ENCODE results near the gene CCNF.

Gene CCNF

DNA sequence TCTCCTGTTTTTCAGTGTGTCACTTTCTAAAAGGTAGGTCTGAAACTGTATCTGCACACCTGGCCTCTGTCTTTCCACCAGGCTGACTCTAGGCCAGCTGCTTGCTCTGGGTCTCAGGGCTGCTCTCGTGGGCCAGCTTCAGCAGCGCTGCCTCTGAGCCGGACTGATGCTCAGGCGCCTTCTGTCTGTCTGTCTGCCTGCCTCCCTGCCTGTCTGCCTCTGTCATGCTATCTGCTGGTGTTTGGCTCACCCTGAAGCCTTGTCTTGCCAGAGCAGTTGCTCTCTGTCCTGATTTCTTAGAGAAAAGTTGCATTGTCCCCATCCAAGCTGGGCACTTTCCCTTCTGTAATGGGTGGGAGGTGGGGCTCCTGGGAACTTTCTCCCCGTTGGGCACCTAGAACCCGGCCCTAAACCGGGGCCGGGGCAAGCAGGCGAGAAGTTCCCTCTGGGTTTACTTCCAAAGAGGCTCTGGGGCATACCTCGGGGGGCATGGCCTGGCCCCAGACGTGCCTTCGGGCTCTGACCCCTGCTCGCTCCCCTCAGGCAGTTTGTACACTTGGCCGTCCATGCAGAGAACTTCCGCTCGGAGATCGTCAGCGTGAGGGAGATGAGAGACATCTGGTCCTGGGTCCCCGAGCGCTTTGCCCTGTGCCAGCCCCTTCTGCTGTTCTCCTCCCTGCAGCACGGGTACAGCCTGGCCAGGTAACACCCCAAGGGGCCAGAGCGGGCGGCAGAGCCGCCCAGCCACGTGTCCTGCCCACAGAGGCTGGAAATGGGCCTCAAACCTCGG, 68.6 kb downstream of the CCNF start:
- 0 out of 2 replicates have a peak, but pooled peaks cover 4% of the 10 kb centered on the region for H3K36me3 ChIP-seq (ENCODE audit: insufficient read depth, low read length)

GRCh38 chr16:2498531-2499253, 69.4 kb downstream of the CCNF start:
- Histone ChIP-seq H2AFZ (ENCODE audit: low read length, unreplicated experiment) (no peak overlapping the region), H3K4me3 (ENCODE audit: low read depth, low read length) (no peak overlapping the region), H3K4me1 (ENCODE audit: control insufficient read depth, insufficient read depth, low read length, unreplicated experiment) (peaks cover 13% of the 10 kb centered on the region), H3K36me3 (ENCODE audit: insufficient read depth, low read length) (0 out of 2 replicates have a peak, but pooled peaks cover 4% of the 10 kb centered on the region), H3K27ac (ENCODE audit: low read depth, low read length) (no peak overlapping the region), H3K79me2 (ENCODE audit: control insufficient read depth, insufficient read depth, low read length, unreplicated experiment) (no peaks in the 10 kb centered on the region), H3K27me3 (ENCODE audit: insufficient read depth, low read length) (no peaks in the 10 kb centered on the region)

More for the DNA sequence above, 68.6 kb downstream of the CCNF start:
- H3K27me3 ChIP-seq (ENCODE audit: insufficient read depth, low read length): no peaks in the 10 kb centered on the region
- no peaks in the 10 kb centered on the region for H3K79me2 ChIP-seq (ENCODE audit: control insufficient read depth, insufficient read depth, low read length, unreplicated experiment)
- no peak overlapping the region for H3K27ac ChIP-seq (ENCODE audit: low read depth, low read length)
- H2AFZ ChIP-seq (ENCODE audit: low read length, unreplicated experiment): no peak overlapping the region
- peaks cover 10% of the 10 kb centered on the region for H3K4me1 ChIP-seq (ENCODE audit: control insufficient read depth, insufficient read depth, low read length, unreplicated experiment)
- no peak overlapping the region for H3K4me3 ChIP-seq (ENCODE audit: low read depth, low read length)

GRCh38 chr16:2499454-2499853, 70.2 kb downstream of the CCNF start:
- Histone ChIP-seq H3K4me3 (ENCODE audit: low read depth, low read length) (no peak overlapping the region), H3K27ac (ENCODE audit: low read depth, low read length) (no peak overlapping the region), H3K27me3 (ENCODE audit: insufficient read depth, low read length) (no peaks in the 10 kb centered on the region), H3K79me2 (ENCODE audit: control insufficient read depth, insufficient read depth, low read length, unreplicated experiment) (no peaks in the 10 kb centered on the region), H3K4me1 (ENCODE audit: control insufficient read depth, insufficient read depth, low read length, unreplicated experiment) (peaks cover 13% of the 10 kb centered on the region), H2AFZ (ENCODE audit: low read length, unreplicated experiment) (no peak overlapping the region), H3K36me3 (ENCODE audit: insufficient read depth, low read length) (0 out of 2 replicates have a peak, but pooled peaks cover 4% of the 10 kb centered on the region)

GRCh38 chr16:2499890-2500429, 70.7 kb downstream of the CCNF start:
- no peak overlapping the region for H3K4me3 ChIP-seq (ENCODE audit: low read depth, low read length)
- peaks cover 13% of the 10 kb centered on the region for H3K4me1 ChIP-seq (ENCODE audit: control insufficient read depth, insufficient read depth, low read length, unreplicated experiment)
- no peak overlapping the region for H3K27ac ChIP-seq (ENCODE audit: low read depth, low read length)
- 0 out of 2 replicates have a peak, but pooled peaks cover 4% of the 10 kb centered on the region for H3K36me3 ChIP-seq (ENCODE audit: insufficient read depth, low read length)
- no peaks in the 10 kb centered on the region for H3K27me3 ChIP-seq (ENCODE audit: insufficient read depth, low read length)
- H3K79me2 ChIP-seq (ENCODE audit: control insufficient read depth, insufficient read depth, low read length, unreplicated experiment): no peaks in the 10 kb centered on the region
- no peak overlapping the region for H2AFZ ChIP-seq (ENCODE audit: low read length, unreplicated experiment)

- H3K4me1 ChIP-seq (ENCODE audit: control insufficient read depth, insufficient read depth, low read length, unreplicated experiment): peaks cover 13% of the 10 kb centered on the region
- no peak overlapping the region for H2AFZ ChIP-seq (ENCODE audit: low read length, unreplicated experiment)
- no peaks in the 10 kb centered on the region for H3K79me2 ChIP-seq (ENCODE audit: control insufficient read depth, insufficient read depth, low read length, unreplicated experiment)
- H3K36me3 ChIP-seq (ENCODE audit: insufficient read depth, low read length): 0 out of 2 replicates have a peak, but pooled peaks cover 4% of the 10 kb centered on the region
- H3K27ac ChIP-seq (ENCODE audit: low read depth, low read length): no peak overlapping the region
- no peaks in the 10 kb centered on the region for H3K27me3 ChIP-seq (ENCODE audit: insufficient read depth, low read length)
- H3K4me3 ChIP-seq (ENCODE audit: low read depth, low read length): no peak overlapping the region
These were observed 71.2 kb downstream of the CCNF start for GRCh38 chr16:2500430-2500917.

DNA sequence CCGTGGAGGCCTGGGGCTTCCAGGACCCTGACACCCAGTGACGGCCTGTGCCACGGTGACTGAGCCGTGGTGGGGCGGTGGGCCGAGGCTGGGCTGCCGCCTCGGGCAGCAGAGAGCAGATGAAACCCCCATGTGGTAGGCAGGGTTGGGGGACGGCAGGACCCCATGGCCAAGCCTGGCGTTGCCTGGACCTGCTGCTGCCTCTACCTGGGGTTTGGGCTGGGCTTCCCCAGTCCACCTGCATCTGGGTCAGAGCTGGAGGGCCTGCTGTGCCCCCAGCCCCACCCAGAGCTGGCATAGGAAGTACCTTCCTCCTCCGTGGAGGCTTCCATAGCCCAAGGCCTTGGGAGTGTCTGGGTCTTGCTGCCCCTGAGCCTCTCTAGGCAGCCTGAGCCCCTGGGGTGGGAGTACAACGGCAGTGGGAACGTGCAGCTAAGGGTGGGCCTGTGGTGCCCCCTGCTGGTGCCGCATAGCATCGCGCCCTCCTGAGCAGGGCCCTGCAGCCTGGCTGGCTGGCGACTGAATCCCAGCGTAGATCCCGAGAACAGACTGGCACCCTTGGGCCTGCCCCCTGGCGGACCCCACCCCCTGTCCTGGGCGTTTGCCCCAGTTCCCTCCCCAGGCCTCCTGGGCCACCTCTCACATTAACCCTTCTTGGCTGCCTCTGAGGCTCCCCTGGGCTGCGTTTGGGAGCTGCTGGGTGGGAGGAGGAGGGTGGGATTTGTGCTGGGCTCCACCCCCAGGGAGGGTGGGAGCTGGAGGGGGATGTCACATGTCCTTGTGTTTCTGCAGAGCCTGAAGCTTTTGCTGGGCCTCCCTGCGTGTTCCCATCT, 71.9 kb downstream of the CCNF start:
- Histone ChIP-seq H3K27ac (ENCODE audit: low read depth, low read length) (no peak overlapping the region), H3K4me1 (ENCODE audit: control insufficient read depth, insufficient read depth, low read length, unreplicated experiment) (peaks cover 13% of the 10 kb centered on the region), H3K79me2 (ENCODE audit: control insufficient read depth, insufficient read depth, low read length, unreplicated experiment) (no peaks in the 10 kb centered on the region), H2AFZ (ENCODE audit: low read length, unreplicated experiment) (no peak overlapping the region), H3K36me3 (ENCODE audit: insufficient read depth, low read length) (0 out of 2 replicates have a peak, but pooled peaks cover 4% of the 10 kb centered on the region), H3K27me3 (ENCODE audit: insufficient read depth, low read length) (no peaks in the 10 kb centered on the region), H3K4me3 (ENCODE audit: low read depth, low read length) (no peak overlapping the region)

GRCh38 chr16:2501946-2502895, 73.0 kb downstream of the CCNF start:
- peaks cover 10% of the 10 kb centered on the region for H3K4me1 ChIP-seq (ENCODE audit: control insufficient read depth, insufficient read depth, low read length, unreplicated experiment)
- no peaks in the 10 kb centered on the region for H3K36me3 ChIP-seq (ENCODE audit: insufficient read depth, low read length)
- no peak overlapping the region for H3K27ac ChIP-seq (ENCODE audit: low read depth, low read length)
- H2AFZ ChIP-seq (ENCODE audit: low read length, unreplicated experiment): no peak overlapping the region
- H3K79me2 ChIP-seq (ENCODE audit: control insufficient read depth, insufficient read depth, low read length, unreplicated experiment): no peaks in the 10 kb centered on the region
- H3K4me3 ChIP-seq (ENCODE audit: low read depth, low read length): no peak overlapping the region
- H3K27me3 ChIP-seq (ENCODE audit: insufficient read depth, low read length): no peaks in the 10 kb centered on the region

- no peak overlapping the region for H3K4me3 ChIP-seq (ENCODE audit: low read depth, low read length)
- no peaks in the 10 kb centered on the region for H3K36me3 ChIP-seq (ENCODE audit: insufficient read depth, low read length)
- H3K4me1 ChIP-seq (ENCODE audit: control insufficient read depth, insufficient read depth, low read length, unreplicated experiment): peaks cover 7% of the 10 kb centered on the region
- H2AFZ ChIP-seq (ENCODE audit: low read length, unreplicated experiment): no peak overlapping the region
- no peaks in the 10 kb centered on the region for H3K27me3 ChIP-seq (ENCODE audit: insufficient read depth, low read length)
- no peaks in the 10 kb centered on the region for H3K79me2 ChIP-seq (ENCODE audit: control insufficient read depth, insufficient read depth, low read length, unreplicated experiment)
- H3K27ac ChIP-seq (ENCODE audit: low read depth, low read length): no peak overlapping the region
These were observed 76.4 kb downstream of the CCNF start for GRCh38 chr16:2505695-2506094.

- Histone ChIP-seq H2AFZ (ENCODE audit: low read length, unreplicated experiment) (no peak overlapping the region), H3K4me3 (ENCODE audit: low read depth, low read length) (no peak overlapping the region), H3K79me2 (ENCODE audit: control insufficient read depth, insufficient read depth, low read length, unreplicated experiment) (no peaks in the 10 kb centered on the region), H3K4me1 (ENCODE audit: control insufficient read depth, insufficient read depth, low read length, unreplicated experiment) (peaks cover 7% of the 10 kb centered on the region), H3K27ac (ENCODE audit: low read depth, low read length) (no peak overlapping the region), H3K36me3 (ENCODE audit: insufficient read depth, low read length) (no peaks in the 10 kb centered on the region), H3K27me3 (ENCODE audit: insufficient read depth, low read length) (no peaks in the 10 kb centered on the region)
These were observed 77.9 kb downstream of the CCNF start for GRCh38 chr16:2507052-2507659.

Data from ACC112 (cell line).